HG03196 (cell line): ENCODE measurements around the gene TPPP.
"Not testable (repeated sequence)": the region's sequence is repeated elsewhere in the genome, so short reads cannot be mapped to it uniquely, and the experiment has no call there.

Source experiments
- ATAC-seq: cut with Tn5 transposase; IDR thresholded peaks from one replicate; pipeline ENCODE4 v1.9.1; 2021; ENCODE audit not compliant: unreplicated experiment

TPPP gene

DNA sequence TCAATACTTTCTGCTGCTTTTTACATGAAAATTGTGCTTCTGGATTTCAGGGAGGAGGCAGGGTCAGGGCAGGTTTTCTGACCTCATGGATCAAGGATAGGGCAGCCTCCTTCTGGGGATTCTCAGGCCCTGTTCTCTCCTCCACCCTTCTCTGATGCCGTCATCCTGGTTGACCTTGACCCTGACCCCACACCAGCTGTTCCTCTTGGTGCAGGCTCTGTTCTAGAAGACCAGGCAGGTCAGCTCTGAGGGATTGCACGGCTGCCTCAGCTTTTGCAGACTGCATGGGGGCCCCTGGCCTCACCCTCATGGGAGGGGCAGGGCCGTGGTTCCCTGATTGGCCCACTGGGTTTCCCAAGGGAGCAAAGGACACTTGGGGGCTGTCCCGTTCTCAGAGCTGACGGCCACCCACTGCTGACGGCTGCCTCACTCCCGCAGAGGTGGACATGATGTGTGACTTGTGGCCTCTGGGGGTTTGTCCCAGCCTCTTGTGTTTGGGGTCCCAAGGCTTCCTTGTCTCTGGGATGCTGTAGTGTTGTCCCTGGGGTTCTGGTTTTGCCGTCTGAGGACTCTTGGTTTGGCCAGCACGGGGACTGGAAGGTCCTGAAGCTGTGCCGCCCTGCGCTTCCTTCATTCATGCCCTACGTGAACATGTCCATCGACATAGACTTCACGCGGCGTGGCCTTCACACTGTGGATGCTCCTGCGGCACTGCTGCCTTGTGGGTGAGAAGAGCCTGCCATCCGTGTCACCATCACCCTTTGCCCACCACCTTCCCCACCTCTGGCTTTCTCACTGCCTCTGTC is 46.6 kb downstream of the TPPP start:
- ATAC-seq: no peak

DNA sequence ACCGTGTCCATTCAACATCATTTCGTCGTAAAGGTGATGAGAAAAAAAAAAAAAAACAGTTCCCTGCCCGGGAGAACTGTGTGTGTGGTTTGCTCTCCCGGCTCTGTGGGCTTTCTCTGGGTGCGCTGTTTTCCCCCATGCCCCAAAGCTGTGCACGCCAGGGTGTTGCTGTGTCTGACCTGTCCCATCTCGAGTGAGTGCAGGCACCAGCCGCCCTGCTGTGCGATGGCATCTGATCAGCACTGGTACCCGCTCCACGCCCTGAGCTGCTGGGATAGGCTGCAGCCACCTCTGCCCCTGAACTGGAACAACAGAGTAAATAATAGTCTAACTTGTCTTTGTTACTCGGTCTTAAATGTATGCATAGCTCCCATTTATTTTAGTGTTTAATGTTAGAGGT is 47.7 kb downstream of the TPPP start:
- no peak for ATAC-seq

DNA sequence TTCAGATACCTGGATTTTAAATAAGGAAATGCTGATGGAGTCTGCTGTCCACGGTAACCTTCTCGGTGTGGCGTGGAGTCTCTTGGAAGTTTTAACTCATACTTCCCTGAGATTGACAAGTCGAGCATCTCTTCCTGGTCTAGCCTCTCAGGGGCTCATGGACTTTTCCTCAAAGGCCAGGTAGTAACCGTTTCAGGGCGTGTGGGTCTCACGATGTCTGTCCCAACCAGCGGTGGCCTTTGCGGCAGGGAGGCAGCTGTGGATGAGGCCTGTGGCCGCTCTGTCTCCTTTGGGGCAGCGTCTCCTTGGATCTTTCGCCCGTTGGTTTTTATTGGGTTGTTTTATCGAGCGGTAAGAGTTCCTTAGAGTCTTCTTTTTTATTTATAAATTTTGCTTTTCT is 48.2 kb downstream of the TPPP start:
- no peak for ATAC-seq

DNA sequence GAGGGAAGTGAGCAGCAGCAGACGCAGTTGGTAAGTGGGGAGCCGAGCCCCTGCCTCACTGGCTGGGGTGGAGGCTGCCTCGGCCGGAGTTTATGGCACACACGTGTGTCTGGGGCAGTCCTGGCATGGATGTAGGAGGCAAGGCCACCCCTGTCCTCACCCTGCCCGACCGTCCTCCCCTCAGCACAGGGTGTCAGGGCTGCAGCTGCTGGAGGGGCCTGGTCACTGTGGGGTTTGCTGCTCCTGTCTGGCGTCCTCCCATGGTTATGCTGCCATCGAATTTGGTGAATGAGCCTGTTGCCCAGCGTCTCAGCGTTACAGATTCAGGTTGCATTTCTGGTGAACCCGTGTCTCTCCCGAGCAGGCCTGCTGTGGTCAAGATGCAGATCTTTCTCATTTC is 48.6 kb downstream of the TPPP start:
- no peak for ATAC-seq

DNA sequence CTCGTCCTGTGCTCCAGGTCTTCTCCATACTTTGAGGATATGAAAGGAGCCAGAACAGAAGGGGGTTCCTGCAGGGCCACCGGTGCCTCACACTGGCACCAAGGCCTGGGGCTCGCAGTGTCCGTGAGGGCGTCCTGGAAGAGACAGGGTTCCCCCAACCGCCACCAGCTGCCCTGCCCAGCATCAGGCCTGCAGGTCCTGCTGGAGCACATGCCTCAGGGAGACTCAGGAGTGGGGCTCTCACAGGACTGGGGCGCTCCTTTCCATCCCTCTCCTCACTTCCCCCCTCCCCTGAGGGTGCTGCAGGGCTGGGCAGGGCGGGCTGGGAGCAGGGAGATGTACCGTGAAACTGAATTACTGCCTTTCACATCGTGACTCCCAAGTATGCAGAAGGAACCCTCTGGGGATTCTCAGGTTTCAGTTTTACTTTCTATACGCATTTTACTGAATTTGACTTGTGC is 49.3 kb downstream of the TPPP start:
- no peak for ATAC-seq

DNA sequence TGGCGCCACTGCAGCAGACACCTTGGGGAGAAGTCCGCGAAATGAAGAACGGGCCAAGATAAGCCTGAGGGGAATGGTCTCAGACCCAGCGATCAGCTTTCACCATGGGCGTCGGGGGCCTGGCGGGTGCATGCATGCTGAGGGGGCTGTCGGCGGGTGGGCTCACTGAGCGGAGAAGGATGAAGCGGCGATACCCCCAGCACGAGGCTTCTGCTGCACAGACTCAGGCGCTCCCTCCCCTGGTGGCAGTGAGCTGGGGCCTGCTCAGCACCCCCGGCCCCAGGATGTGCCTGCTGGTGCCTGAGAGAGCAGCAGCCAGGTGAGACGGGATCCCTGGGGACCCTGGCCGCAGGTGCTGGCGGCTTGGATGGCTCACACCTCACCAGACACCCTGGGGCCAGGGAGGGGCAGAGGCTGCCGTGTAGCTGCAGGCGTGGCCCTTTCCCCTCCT is 49.8 kb downstream of the TPPP start:
- no peak for ATAC-seq

DNA sequence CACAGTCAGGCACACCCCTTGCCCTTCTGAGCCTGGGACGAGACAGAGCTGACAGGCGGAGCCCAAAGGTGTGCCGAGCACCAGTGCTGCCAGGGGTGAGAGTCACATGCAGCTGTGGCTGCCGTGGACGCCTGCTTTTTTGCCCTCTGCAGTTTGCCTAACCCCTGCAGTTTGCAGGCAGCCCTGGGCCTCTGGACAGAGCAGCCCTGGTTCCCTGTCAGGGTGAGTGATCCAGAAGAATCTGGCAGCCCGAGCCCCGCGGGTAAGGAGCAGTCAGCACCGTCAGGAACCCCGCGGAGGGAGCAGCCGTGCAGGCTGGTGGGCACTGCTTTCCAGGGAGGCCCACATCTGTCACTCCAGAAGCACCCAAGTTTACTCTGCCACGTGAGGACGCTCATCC is 50.7 kb downstream of the TPPP start:
- ATAC-seq: no peak

DNA sequence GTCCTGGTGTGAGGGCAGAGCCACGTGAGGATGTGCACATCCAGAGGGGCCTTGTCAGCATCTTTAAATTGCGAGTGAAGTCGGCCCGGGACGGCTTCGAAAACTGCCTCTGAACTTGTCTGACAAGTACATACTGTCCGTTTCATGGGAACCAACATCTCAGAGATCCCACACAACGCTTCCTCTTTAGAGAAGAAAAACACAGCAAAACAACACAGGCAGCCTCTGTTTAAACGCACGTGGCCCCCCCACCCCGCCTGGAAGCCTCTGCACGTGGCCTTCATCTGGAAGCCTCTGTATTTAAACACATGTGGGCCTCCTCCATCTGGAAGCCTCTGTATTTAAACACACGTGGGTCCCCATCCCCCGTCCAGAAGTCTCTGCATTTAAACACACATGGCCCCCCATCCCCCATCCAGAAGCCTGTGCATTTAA is 51.8 kb downstream of the TPPP start:
- ATAC-seq: no peak

DNA sequence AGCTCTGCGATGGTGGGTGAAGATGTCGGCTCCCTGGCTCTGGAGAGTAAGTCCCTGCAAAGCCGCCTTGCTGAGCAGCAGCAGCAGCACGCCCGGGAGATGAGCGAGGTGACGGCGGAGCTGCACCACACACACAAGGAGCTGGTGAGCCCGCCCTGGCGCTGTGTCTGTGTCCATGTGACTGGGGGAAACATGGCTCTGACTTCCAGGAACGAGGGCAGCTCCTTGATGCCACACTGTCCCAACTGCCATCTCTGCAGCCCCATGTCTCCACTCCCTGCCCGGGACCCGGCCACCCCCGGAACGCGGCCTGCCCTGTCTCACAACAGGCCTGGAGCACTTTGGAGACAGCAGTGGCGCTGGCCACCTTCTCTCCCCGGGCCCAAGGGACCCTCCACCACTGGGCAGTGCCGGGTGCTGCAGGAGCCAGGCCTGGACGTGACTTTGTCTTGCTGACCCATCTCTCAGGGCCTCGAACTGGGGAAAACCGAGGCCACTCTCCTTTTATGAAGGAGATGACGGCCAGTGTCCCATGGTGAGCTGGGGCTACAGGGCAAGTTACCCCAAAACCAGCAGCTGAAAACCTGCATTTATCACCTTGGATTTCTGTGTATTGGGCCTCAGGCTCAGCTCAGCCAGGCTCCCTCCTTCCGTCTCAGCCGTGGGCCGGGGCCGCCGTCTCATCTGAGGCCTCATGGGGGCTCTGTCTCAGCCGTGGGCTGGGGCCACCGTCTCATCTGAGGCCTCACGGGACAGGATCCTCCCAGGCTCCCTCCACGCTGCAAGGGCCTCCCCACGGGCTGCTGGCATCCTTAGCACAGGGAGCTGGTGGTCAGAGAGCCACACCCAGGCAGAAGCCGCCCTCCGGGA is 52.5 kb downstream of the TPPP start:
- ATAC-seq: no peak

DNA sequence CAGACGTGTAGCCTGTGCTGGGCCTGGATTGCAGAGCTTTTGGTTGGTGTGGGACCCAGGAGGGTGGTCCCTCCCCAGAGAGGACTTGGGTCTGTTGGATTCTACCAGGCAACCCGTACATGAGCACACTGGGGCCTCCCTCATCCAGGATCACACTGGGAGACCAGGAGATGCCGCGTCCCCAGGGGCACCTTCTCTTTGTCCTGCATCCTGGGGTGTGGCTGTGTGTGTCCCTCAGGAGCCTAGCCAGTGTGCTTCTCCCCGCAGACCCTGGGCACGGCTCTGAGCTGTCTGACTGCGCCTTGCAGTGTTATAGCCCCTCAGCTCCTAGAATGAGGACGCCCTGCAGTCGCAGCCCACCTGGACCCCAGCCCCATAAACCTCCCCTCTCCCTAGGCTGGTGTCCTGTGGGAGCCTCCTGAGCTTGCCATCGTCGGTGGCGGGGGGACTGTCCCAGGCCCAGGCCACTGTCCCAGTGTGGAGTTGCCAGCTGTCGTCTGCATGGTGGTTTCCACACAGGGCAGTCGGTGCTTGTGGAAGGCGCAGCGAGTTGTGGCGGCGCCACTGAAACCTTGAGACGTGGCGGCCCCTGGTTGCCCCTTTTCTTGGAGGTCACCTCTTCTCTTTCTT is 53.5 kb downstream of the TPPP start:
- ATAC-seq: no peak

DNA sequence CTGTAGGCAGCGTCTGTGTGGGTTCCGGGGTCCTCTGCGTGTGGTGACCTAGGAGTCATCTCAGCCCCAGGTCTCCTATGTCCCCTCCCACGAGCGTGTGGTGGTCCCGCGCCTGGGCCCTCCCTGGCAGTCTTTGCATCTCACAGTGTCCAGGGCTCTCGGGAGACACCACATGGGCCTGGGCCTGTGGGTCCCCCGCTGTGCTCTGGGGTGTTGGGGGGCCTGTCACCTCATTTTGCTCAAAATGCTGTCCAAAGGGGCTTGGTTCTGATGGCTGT is 54.0 kb downstream of the TPPP start:
- no peak for ATAC-seq

DNA sequence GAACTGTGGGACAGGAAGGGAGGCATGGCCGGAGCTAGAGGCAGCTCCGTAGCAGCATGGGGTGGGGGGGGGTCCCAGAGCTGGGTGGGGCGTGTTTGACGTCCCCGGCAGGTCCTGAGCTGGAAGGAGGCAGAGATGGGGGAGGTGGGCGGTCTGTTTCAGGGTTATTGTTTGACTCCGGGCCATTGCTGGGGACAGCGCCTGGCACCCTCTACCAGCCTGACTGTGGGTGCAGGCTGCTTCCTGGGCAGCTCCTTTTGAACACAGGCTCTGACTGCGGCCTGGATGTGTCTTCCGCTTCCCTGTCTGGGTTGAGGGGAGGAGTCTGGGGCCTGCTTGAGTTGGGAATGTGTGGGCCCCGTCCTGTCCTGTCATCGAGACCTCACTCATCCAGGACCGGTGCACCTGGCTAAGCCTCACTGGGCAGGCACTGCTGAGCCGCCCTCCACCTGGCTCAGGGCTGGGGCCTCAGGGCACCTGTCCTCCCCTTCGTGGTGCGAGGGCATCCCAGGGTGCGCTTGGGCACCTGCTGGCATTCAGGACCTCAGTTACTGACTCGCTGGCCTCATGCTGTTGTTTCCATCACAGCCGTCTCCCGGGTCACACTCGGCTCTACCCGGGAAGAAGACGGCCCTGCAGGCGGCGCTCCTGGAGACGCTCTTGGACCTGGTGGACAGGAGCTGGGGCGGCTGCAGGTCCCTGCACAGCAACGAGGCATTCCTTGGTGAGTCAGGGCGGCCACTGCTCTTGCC is 54.5 kb downstream of the TPPP start:
- ATAC-seq: no peak

DNA sequence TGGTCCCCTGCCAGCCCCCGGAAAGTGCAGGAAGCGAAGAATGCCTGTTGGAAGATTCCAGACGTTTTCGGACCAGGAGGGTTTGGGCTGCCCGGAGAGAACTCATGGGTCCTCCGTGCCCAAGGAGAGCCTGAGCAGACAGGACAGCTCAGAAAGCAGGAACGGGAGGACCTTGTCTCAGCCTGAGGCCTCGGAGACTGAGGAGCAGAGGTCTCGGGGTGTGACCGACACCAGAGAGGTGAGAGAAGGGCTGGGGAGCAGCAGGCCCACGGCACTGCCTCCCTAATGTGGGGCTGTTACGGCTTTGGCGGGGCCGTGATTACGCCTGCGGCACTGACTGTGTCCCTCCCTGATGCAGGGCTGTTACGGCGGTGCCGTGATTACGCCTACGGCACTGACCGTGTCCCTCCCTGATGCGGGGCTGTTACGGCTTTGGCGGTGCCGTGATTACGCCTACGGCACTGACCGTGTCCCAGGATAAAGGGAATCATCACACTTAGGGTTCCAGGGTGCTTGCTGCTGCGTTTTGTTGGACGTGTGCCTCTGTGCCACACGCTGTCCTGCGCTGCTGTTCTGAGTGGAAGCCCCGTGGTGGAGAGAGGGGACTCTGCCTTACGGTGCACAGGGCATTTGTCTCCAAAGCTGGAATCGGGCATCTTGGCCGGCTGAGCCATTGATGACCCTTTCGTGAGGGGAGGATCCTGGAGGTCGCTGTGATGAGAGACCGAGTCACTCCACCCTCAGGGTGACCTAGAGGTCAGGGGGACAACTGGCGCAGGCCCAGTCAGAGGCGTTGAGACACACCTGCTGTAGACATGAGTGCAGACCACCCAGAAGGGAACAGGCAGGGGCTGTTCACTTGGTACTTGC is 55.3 kb downstream of the TPPP start:
- no peak for ATAC-seq

DNA sequence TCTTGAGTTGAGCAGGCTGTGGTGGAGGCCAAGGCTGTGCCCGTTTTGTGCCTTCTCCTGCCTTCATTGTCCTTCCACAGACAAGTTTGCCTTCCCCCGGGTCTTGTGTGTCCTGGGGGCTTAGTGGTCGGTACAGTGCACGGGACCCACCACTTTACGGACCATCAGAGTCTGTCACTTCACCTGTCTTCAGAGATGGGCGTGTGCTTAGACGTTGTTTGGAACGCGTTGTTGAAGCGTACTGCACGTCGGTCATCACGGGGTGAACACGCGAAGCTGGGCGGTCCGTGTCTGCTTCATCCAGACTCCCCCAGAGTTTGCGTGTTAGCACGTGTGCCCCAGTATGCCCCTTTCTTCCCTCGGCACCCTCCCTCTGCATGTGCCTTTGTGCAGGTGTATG is 56.2 kb downstream of the TPPP start:
- ATAC-seq: no peak

DNA sequence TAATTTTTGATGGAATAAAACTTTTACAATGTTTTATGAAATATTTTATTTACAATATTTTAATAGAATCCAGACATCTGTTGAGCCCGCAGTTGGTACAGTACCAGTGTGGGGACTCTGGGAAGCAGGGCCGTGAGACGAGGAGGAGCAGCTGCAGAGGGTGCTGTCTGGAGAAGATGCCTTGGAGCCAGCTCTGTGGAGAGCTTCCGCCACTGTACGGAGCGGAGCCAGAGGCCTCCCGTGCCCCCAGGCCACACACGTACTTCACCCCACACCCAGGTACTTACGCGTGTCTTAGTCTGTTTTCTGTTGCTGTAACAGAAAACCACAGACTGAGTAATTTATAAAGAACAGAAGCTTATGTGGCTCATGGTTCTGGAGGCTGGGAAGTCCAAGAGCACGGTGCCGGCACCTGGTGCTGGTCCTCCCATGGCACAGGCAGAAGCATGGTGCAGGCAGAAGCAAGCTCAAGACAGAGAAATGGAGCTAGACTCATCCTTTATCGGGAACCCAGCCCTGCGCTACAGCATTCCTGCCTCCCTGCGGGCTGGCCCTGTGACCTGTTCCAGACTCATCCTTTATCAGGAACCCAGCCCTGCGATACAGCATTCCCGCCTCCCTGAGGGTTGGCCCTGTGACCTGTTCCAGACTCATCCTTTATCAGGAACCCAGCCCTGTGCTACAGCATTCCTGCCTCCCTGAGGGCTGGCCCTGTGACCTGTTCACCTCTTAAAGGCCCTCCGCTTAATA is 57.7 kb downstream of the TPPP start:
- ATAC-seq: no peak

DNA sequence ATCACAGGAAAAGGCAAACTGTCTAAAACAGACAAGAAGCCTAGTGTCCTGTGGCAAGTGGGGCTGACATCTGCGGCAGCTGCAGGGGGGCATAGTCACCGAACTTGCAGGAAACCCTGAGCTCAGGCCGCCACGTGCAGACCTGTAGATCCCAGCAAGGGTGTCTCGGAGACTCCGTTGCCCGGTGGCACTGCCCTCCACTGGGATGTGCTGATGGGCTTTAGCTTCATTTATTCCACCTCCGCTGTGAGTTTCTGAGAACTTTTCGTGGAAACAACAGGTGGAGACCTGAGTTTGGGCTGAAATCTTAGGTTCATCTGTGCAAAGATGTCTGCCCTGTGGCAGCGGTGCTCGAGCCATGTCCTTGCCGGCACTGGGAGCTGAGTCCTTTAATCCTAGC is 59.0 kb downstream of the TPPP start:
- no peak for ATAC-seq

DNA sequence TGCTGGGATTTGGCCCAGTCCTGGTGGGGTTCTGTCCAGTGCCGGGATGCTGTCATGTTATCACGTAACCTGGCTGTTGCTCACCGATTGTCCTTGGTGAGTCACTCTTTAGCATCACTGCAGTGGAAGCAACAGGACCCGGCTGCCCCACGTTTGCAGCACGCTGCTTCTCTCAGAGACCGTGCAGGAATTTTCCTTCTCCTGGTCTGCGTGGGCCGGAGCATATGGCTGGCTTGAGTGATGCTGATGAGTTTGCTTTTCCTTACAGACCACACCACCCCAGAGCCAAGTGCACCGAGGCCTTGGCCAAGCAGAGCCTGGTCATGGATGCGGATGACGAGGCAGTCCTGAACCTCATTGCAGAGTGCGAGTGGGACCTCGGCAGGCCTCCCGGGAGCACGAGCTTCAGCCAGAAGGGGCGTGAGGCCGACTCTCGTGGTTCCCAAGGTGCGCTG is 59.6 kb downstream of the TPPP start:
- ATAC-seq: no peak

DNA sequence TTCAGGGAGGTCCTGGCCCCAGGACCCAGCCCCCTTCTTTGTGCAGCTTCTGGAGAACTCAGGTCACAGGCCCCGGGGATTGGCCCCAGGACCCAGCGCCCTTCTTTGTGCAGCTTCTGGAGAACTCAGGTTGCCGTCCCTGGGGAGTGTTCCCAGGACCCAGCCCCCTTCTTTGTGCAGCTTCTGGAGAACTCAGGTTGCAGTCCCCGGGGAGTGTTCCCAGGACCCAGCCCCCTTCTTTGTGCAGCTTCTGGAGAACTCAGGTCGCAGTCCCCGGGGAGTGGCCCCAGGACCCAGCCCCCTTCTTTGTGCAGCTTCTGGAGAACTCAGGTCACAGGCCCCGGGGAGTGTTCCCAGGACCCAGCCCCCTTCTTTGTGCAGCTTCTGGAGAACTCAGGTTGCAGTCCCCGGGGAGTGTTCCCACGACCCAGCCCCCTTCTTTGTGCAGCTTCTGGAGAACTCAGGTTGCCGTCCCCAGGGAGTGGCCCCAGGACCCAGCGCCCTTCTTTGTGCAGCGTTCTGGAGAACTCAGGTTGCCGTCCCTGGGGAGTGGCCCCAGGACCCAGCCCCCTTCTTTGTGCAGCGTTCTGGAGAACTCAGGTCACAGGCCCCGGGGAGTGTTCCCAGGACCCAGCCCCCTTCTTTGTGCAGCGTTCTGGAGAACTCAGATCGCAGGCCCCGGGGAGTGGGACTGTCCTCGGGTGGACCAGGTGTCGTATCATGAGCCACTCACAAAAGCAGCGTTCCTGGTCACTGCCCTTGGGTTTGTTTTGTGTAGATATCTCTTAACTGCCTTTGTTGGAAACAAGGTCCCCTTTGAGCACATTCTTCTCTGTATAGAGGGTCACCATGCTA is 64.6 kb downstream of the TPPP start:
- ATAC-seq: not testable (repeated sequence)
